GM10847 (cell line): ENCODE measurements around the gene CLSTN2.

Experiments
- POLR2A ChIP-seq: IDR thresholded peaks from 2 replicates; pipeline ENCODE4 v1.6.1; 2011; ENCODE audit not compliant: insufficient read length; ENCODE audit errors: extremely low read depth

Gene CLSTN2

DNA sequence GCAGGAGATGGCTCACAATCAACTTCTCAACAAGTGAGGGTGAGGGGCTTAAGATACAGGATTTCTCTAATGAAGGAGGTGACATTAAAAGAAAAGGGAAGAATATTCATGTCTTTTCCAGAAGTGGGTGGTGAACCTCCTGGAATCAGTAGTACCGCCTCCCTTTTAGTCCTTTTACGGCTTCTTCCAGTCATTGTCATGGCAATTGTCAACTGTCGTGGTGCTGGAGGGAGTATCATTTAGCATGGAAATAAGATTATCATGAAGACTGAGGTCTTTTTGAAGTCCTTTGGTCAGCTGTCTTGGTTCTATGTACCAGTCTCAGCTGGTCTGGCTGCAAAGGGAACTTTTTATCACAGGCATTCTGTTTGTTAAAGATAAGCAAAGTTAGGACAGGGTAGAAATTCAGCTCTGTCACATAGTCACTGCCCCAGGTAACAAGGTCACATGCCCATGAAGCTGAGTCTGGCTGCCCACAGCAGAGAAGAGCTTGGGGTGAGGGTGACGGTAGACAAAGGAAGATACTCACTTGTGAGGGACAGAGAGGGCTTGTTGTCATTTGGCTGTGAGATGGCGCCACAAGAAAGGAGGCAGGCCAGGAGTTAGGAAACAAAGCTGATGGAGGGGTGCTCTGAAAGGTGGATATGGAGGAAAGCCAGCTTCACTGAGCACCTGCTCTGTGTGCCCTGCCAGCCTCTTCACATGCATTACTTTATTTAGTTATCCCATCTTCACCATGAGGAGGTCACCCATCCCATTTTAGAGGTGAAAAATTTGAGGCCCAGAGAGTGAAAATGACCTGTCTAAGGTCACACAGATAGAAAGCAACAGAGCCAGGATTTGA lies 514.6 kb downstream of the CLSTN2 start:
- TF ChIP-seq POLR2A: no peak

DNA sequence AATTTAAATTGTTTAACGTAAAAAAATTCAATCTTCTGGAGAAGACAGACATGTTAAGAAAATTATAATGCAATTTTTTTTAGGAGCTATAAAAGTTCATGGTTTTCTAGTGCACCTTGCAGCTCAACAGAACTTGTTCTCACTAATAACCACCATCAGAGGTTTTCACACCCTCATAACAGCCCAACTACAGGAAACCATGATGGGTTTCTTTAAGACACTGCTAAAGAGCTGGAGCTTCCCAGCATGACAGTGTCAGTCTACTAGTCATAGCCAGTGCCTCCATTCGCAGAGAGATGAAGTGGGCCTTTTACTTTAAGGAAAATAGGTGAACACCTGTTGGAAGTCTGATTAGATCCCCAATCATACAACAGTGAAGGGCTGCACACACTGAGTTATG lies 518.8 kb downstream of the CLSTN2 start:
- TF ChIP-seq POLR2A: no peak

DNA sequence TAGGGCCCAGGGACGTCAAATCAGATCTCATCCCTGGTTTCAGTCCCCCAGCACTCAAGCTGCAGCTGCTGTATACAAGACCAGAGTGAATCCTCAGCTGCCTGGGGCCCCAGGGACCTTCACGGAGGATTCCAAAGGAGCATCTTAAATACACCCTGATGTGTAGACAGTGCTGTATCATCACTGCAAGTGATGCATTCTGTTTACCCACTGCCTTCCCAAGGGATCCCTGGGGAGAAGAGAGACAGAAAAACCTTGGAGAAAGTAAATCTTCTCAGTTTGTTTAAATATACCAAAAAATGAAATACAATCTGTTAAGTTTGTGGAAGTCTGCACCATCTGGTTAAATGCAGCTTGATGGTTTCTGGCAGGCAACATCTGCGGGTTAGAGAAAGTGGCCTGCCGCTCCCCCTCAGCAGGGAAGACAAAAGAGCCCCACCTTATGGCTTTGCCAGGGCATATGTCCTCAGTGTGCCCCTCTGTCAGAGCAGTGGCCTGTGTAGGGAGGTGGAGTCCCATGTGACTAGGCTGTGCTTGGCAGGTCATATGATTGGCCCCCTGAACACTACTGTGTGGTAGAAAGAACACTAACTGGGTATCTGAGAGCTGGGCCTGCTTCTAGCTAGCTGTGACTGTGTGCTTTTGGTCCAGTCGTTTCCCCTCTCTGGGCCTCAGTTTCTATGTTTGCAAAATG lies 520.7 kb downstream of the CLSTN2 start:
- TF ChIP-seq POLR2A: no peak

DNA sequence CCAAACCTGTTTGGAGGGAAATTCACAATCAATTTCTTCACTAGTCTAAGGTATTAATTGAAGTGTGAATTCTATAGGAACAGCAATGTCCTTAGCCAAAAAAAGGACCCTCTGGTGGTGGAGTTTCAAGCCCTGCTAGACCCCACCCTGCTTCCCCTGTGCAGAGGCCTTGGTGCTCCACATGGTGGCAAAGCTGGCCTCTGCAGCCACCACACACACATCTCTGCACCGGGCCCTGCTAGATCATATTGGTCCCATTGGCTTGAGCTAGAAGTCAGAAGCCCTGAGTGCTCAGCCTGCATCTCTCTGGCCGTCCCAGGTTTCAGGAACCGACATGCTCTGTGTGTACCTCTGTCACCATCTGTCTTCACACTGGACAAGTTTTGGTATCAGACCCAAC lies 522.0 kb downstream of the CLSTN2 start:
- TF ChIP-seq POLR2A: no peak

DNA sequence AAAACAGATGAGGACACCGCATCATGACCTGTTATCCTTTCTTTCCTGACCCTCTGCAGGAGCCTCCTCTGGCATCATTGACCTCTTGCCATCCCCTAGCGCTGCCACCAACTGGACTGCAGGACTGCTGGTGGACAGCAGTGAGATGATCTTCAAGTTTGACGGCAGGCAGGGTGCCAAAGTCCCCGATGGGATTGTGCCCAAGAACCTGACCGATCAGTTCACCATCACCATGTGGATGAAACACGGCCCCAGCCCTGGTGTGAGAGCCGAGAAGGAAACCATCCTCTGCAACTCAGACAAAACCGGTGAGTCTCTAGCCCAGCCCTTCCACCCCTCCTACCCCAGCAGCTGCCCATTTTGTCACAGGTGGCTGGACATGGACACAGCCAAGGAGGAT lies 524.5 kb downstream of the CLSTN2 start:
- TF ChIP-seq POLR2A: no peak

DNA sequence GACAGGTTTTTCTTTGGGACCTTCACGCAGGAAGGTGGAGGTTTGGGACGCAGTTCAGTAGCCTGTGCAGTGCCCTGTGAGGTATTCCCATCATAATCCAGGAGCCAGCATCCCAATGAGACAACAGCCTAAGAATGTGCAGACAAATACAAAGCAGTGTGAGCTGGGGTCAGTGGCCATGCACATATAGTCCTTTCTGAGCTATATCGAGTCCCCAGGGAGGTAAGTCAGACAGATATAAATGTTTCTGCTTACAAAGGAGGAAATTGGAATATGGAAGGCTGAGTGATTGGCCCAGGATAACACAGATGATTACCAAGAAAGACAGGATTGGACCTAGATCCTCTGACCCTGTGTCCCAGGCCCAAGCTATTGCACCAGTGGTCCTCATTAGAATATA lies 526.3 kb downstream of the CLSTN2 start:
- TF ChIP-seq POLR2A: no peak

DNA sequence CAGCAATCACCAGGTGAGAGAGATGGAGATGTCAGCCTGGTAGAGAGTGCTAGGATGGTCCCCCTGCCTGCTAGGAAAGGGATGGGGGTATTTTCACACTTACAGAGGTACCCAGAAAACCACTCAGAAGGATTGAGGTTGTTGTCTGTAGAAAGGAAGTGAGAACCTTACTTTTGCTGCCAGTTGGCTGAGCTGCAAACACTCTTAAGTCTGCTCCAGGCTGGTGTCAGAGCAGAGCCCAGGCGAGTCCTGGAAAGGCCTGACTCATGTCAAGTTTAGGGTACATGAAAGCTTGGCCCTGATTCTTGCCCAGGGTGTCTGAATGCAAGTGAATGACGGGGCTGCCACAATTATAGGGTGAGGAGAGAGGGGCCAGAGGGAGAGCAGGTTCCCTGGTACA lies 528.4 kb downstream of the CLSTN2 start:
- TF ChIP-seq POLR2A: no peak

DNA sequence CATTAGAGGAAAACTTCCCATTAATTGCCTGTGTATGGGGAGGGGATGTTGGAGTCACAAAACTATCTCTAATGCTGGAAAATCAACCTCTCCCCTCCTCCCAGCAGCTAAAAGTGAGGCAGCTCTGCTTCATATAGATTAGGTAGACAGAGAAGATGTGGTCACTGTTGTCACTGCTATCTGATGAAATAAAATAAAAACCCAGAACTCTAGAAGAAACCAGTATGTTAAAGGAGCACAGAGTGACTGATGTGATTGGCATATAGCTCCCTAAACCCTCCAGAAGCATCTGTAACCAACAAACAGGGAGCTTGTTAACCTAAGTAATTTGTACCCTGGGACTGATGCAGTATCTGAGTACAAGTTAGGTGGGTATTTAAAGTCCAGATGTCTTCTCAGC lies 531.0 kb downstream of the CLSTN2 start:
- no peak for TF ChIP-seq POLR2A

DNA sequence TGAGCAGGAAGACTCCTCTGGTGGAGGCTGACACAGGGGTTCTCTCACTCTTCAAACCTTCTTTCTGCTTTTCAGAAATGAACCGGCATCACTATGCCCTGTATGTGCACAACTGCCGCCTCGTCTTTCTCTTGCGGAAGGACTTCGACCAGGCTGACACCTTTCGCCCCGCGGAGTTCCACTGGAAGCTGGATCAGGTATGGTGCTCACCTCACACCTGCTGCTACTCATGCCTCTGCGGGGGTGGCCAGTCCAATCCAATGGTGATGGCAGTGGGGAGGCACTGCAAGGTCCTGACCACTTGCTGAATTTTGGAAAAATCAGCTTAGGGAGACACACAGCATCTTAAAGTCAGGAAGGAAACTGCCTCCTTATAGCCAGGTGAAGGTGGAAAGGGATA lies 531.5 kb downstream of the CLSTN2 start:
- no peak for TF ChIP-seq POLR2A

DNA sequence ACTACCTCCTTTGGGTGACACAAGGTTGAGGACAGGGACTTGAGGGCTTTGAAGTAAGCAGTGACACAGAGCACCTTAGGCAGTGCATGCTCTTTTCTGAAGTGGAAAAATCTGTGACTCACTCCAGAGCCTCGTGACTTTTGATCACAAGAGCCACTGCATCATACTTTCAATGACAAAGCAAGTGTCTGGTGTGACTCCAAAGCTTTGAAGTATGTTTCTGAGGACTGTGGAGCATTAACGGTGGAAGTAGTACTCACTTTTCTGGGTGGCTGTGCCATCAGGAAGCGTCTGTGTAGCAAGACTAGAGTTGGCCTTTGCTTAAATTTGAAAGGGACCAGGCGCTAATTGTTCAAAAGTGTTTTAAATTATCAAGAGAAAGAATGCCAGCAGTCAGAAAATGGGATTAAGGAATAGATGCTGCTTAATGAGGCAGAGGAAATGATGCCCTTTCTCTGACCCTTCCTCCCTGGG lies 532.2 kb downstream of the CLSTN2 start:
- TF ChIP-seq POLR2A: no peak

DNA sequence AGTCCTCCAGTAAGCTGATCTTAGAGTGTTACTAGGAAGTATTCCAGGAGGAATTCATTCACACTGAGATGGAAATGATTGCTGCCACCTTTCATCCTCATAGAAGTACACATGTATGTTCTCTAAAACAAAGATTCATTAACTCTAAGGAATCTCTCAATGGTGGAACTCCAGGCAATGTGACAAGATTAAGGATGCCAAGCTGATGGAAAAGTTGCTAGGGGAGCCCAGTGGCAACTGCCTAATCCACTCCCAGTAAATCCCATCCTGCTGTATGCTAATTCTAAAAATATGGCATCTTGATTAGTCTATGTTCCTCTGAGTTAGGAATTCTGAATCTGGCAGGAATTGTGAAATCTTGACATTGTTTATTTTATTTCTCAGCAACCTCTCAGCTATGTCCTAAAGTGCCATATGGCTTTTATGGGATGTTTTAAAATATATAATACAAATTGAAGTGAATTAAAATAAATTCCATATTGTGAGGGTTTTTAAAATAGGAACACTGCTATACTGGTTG lies 532.9 kb downstream of the CLSTN2 start:
- no peak for TF ChIP-seq POLR2A

DNA sequence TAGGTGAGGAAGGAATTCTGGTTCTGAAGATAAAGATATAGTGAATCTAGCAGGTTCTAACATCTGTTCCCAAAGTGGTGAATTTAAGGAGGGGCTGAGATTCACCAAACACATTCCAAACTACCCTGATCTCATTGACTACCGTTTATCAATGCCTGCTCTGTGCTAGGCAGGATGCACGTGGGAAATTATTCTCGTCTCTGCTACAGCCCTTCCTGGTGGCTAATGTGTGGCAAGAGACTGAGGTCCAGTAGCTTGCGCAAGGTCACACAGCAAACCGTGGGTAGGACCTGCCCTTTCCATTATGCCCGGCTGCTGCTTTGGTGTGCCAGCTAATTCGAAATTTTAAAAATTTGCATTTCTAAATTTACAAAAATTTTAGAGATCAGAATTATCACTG lies 533.4 kb downstream of the CLSTN2 start:
- TF ChIP-seq POLR2A: no peak

DNA sequence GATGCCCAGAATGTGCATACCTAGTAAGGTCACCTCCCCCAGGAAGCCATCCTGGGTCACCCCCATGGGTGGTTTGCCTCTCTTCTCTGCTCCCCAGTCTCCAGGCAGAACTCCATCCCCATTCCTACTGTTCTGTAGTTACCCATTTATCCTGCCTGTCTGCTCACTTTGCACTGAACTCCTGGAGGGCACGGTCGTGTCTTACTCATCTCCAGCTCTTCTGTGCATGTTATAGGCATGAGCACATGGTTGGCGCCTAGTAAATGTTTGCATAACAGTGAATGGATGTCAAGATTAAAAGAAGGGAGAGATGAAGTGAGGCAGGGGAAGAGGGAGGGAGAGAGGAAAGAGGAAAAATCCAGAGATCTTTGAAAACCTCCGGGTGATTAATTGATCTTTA lies 534.5 kb downstream of the CLSTN2 start:
- no peak for TF ChIP-seq POLR2A

DNA sequence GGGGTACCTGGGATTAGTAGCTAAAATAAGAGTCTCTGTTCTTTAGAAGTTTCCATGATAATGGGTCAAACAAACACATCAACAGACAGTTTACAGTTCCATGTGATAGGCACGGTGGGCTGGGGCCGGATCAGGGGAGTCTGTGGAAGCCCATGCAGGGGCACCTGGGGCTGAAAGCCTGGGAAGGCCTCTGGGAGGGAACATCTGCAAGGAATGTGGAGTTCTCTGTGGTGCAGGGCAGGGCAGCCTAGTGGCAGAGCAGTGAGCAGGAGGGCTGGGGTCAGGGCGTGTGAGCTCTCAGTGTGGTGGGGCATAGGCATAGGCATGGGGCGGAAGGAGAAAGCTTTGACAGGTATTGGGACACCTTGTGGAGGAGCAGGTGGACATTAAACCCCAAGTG lies 535.2 kb downstream of the CLSTN2 start:
- no peak for TF ChIP-seq POLR2A

DNA sequence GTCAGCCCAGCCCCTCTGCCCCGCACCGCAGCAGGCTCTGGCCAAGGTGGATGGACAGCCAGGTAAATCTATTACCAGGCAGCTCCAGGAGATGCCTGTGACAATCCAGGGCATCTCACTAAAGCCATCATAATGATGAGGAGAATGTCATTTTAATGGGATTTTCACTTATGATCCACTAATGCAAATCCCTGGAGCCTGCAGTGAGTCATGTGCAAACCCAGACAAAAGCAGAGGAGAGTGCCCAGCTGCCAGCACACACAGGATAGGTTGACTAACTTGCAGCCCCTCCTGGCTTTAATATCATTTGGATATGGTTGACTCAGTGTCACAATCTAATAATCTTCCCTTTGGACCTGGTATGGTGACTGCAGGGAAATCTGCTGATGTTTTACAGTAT lies 536.0 kb downstream of the CLSTN2 start:
- TF ChIP-seq POLR2A: no peak

DNA sequence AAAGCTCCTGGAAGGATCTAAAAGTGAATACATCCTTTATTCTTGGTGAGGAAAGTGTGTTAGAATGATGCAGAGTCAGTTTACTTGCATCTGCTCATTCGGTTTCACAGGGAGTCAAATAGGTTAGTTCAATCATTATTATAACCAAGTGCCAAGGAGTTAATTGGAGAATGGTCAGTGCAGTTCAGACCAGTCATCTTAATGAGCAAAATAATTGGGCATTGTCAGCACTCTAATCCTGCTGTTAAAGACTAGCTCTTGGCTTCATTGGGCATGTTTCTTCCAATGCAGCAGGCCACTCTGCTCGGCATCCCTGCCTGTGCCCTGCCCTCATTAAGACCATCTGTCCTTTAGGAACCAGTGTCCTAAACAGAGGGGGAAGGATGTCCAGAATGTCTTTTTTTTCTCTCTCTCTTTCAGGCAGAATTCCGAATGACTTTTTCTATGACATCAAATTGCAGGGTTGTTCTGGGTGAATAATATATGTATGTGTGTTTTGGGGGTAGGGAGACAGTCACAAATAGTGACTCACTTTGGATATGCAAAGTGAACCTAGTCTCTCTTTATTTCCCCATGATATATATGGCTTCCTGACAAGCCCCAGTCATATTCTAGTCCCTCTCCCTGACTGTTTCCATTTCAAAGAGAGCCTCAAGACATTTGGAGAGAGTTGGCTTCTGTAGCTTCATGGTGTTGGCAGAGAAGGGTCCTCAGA lies 537.5 kb downstream of the CLSTN2 start:
- TF ChIP-seq POLR2A: no peak
